Neural progenitor cell (in vitro differentiated cells): Measurements from ENCODE around the gene RBM28.

Source experiments
- EZH2phosphoT487 ChIP-seq: fragments of 200-600 bp; sonication (generic); IDR thresholded peaks from 2 replicates; pipeline ENCODE4 v1.6.1; 2017; ENCODE audit warnings: antibody characterized with exemption
- TF ChIP-seq, protein P1 (sequence below): fragments of 200-600 bp; sonication (generic); IDR thresholded peaks from 2 replicates; pipeline ENCODE4 v1.5.1; 2017; ENCODE audit warnings: antibody characterized with exemption, mild to moderate bottlenecking

DNA sequence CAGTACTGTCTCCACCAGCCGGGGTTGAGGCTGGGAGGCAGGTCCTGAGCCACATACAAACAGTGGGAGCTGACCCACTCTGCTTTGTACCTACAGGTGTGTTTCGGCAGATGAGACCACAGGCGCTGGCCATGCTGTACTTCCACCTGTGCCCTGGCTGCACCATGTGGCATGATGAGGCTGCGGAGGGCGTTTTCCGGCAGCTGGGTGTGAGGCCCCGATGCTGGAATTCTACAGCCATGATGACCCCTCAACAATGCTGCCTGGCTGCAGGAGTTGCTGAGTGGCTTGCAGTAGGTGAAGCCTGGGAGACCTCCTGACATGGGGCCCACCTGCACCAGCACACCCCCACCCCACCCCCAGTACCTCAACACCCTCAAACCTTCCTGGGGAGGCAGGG is 48.1 kb upstream of the RBM28 start:
- TF ChIP-seq, protein P1, sequence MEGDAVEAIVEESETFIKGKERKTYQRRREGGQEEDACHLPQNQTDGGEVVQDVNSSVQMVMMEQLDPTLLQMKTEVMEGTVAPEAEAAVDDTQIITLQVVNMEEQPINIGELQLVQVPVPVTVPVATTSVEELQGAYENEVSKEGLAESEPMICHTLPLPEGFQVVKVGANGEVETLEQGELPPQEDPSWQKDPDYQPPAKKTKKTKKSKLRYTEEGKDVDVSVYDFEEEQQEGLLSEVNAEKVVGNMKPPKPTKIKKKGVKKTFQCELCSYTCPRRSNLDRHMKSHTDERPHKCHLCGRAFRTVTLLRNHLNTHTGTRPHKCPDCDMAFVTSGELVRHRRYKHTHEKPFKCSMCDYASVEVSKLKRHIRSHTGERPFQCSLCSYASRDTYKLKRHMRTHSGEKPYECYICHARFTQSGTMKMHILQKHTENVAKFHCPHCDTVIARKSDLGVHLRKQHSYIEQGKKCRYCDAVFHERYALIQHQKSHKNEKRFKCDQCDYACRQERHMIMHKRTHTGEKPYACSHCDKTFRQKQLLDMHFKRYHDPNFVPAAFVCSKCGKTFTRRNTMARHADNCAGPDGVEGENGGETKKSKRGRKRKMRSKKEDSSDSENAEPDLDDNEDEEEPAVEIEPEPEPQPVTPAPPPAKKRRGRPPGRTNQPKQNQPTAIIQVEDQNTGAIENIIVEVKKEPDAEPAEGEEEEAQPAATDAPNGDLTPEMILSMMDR, result no peak
- TF ChIP-seq EZH2phosphoT487, result no peak
